CD4-positive, CD25-positive, alpha-beta regulatory T cell (primary cell): Measurements from ENCODE around the gene SLC28A1. TPM values are rescaled to one million over a fixed set of nuclear protein-coding genes. Genes with fewer than 3 reads are reported as not detected.
A peak's percentile ranks its signal among the peaks of the same experiment; 100 is the strongest.

Source experiments
- ATAC-seq, 2 donors: fragments of 150-1000 bp; cut with Tn5 transposase; one replicate each; pipeline ENCODE4 v1.10.0; 2021; ENCODE audit warnings: low read depth in 2 of 2, moderate number of reproducible peaks in 2 of 2, moderate library complexity in 1 of 2
- DNase-seq, 3 donors: peaks; one replicate each; pipeline versions ENCODE4 v3.0.0 to v3.0.0-alpha.2; 2012 to 2022; ENCODE audit warnings: mixed read lengths in 1 of 3
- H3K27ac ChIP-seq: one replicate; pipeline ENCODE4 v1.7.0; 2013; ENCODE audit warnings: mild to moderate bottlenecking, low read length; ENCODE audit not compliant: insufficient read depth, poor library complexity, severe bottlenecking
- H3K27me3 ChIP-seq: one replicate; pipeline ENCODE4 v1.7.0; 2013; ENCODE audit warnings: low read length; ENCODE audit not compliant: control insufficient read depth, insufficient read depth
- H3K36me3 ChIP-seq: one replicate; pipeline ENCODE4 v1.7.0; 2013; ENCODE audit warnings: mild to moderate bottlenecking, low read length, moderate library complexity; ENCODE audit not compliant: control insufficient read depth, insufficient read depth
- H3K4me1 ChIP-seq: 2 replicates; pipeline ENCODE4 v1.7.0; 2013; ENCODE audit warnings: mild to moderate bottlenecking, low read length; ENCODE audit not compliant: insufficient read depth, control insufficient read depth, poor library complexity, severe bottlenecking
- H3K4me3 ChIP-seq: one replicate; pipeline ENCODE4 v1.7.0; 2013; ENCODE audit warnings: low read depth, mild to moderate bottlenecking, low read length, moderate library complexity
- H3K9me3 ChIP-seq, 2 experiments: 1 replicate in 1 of 2; 2 replicates in 1 of 2; pipeline ENCODE4 v1.7.0; 2013; ENCODE audit warnings: low read length in 2 of 2, mild to moderate bottlenecking in 1 of 2, moderate library complexity in 1 of 2; ENCODE audit not compliant: control insufficient read depth in 2 of 2
- H3K27ac Mint-ChIP-seq, 3 donors: one replicate each; pipeline ENCODE4 v1.8.0; 2020 to 2022; ENCODE audit warnings: mild to moderate bottlenecking in 3 of 3, mixed read lengths in 3 of 3, moderate library complexity in 2 of 3
- H3K27me3 Mint-ChIP-seq: one replicate; pipeline ENCODE4 v1.8.0; 2022; ENCODE audit warnings: mild to moderate bottlenecking, mixed read lengths
- H3K36me3 Mint-ChIP-seq: one replicate; pipeline ENCODE4 v1.8.0; 2020; ENCODE audit warnings: mixed read lengths
- H3K4me1 Mint-ChIP-seq, 4 donors: one replicate each; pipeline ENCODE4 v1.8.0; 2020 to 2022; ENCODE audit warnings: mixed read lengths in 4 of 4, mild to moderate bottlenecking in 1 of 4
- H3K4me3 Mint-ChIP-seq, 4 donors: one replicate each; pipeline ENCODE4 v1.8.0; 2020 to 2022; ENCODE audit warnings: mild to moderate bottlenecking in 4 of 4, mixed read lengths in 4 of 4, moderate library complexity in 3 of 4
- H3K9me3 Mint-ChIP-seq, 7 donors: one replicate each; pipeline ENCODE4 v1.8.0; 2020 to 2022; ENCODE audit warnings: mixed read lengths in 7 of 7, mild to moderate bottlenecking in 3 of 7, moderate library complexity in 2 of 7
- polyA plus RNA-seq, 4 donors: library from polyadenylated mRNA; unstranded; fragments of 300-500 nt; fragmentation: Illumina TruSeq; gene quantifications; one replicate each; pipeline ENCODE4 v1.2.3, GENCODE V29; 2021
- total RNA-seq: library from RNA; stranded (reverse); gene quantifications from one replicate; pipeline ENCODE4 v1.2.3, GENCODE V29; 2022

Gene SLC28A1
- total and polyA plus RNA-seq, 5 donors from 2014 or later = not detected

DNA sequence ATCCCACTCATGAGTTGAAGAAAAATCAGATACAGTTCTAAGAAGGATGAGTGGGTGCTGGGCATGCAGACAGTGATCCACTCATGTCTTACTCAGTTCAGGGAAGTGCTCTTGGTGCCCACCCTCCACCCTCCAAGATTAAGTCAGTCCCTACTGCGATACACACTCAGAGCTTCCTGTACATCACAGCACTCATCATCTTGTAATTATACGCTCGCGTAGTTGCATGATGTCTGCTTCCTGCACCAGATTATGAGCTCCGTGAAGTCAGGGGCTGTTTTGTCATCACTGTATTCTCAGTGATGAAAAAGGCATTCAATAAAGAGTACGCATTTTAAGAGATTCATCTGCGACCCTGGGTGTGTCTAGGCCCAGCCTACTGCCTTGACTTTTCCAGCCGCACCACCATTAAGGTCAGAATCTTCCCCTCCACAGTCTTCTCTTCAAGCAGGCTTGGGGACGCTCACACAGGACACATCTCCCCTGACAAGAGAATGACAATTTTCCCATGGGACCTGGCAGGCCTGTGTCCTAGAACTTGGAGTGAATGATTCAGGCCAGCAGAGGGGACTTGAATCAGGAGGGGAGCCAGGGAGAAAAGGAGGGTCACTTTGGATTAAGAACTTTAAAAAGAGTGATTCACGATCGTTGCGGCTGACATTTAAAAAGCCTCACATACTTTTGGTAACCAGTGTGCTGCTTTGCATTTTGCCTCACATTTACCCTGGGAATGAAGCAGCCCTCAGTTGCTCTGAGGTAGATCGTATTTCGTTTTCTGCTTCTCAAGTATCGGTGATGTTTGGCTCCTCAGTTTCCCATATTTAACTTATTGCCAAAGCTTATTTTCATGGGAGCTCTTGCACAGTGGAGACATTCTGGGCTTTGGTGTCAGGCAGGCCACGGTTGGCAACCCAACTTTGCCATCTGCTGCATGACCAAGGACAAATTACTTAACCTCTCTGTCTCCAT lies 89.3 kb downstream of the SLC28A1 start:
- no peaks in the 10 kb centered on the region for H3K4me1 ChIP-seq
- Mint-ChIP-seq H3K27me3 (peaks cover 8% of the 10 kb centered on the region), H3K36me3 (no peaks in the 10 kb centered on the region), H3K27ac (no peak overlapping the region), H3K4me3 (no peak overlapping the region), H3K4me1 (peaks cover 0 to 3% (median 0%) of the 10 kb centered on the region in 4 donors), H3K9me3 (no peaks in the 10 kb centered on the region)
- DNase-seq = no peak
- H3K27me3 ChIP-seq = no peaks in the 10 kb centered on the region
- no peak overlapping the region for H3K27ac ChIP-seq
- ATAC-seq = no peak
- H3K9me3 ChIP-seq = no peaks in the 10 kb centered on the region
- H3K36me3 ChIP-seq = no peaks in the 10 kb centered on the region
- no peak overlapping the region for H3K4me3 ChIP-seq

DNA sequence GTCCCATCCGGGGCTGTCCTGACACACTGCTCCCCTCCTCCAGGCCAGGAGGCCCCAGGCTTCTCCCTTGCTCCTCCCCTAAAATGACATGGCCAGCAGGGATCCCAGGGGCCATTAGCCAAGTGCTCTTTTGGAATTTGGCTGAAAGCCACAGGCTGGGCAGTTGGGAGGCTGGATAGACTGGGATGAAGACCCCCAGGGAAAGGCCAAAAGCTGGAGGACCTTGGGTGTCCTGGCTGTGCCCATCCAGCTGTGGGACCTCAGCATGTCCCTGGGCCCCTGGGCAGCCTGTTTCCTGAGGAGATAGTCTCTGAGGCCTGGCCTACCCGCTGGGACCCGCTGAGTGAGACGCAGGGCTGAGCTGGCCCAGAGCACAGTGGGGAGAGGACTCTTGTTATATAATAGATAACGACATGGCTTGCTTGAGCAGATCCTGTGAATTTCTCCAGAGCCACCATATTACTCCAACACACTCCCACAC lies 91.4 kb downstream of the SLC28A1 start:
- Histone ChIP-seq H3K27me3 (no peaks in the 10 kb centered on the region), H3K27ac (no peak overlapping the region), H3K36me3 (no peaks in the 10 kb centered on the region), H3K4me1 (peaks cover 9% of the 10 kb centered on the region), H3K9me3 (no peaks in the 10 kb centered on the region), H3K4me3 (no peak overlapping the region)
- Mint-ChIP-seq H3K4me1 (peaks cover 0 to 16% (median 9%) of the 10 kb centered on the region in 4 donors), H3K27me3 (peaks cover 17% of the 10 kb centered on the region), H3K27ac (no peak overlapping the region), H3K36me3 (no peaks in the 10 kb centered on the region), H3K9me3 (no peaks in the 10 kb centered on the region), H3K4me3 (peak overlapping the region in 1 of 4 donors; percentile 61)
- no peak for DNase-seq
- no peak for ATAC-seq

DNA sequence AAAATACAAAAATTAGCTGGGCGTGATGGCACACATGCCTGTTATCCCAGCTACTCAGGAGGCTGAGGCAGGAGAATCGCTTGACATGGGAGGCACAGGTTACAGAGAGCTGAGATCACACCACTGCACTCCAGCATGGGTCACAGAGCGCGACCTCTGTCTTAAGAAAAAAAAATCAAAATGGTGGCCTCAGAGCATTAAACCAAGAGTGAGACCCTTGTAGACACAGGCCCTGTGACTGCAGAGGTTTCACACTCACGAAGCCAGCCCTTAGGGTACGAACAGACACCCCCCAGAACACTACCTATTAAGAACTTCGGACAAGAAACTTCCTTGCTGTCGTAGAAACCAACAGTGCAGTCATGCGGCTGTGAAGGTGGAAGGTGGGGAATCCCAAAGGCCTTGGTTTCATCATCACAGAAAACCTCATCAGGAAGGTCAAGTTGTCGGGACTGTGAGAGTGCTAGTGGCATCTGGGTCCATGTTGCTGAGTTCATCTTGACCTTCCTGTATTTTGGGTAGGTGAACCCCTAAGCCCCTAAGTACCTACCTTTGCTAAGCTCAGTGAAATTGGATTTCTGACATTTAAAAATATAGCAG lies 92.4 kb downstream of the SLC28A1 start:
- H3K9me3 ChIP-seq = no peaks in the 10 kb centered on the region
- no peaks in the 10 kb centered on the region for H3K36me3 ChIP-seq
- H3K4me1 ChIP-seq = peaks cover 9% of the 10 kb centered on the region
- ATAC-seq = no peak
- Mint-ChIP-seq H3K27ac (no peak overlapping the region), H3K4me1 (peaks cover 0 to 16% (median 9%) of the 10 kb centered on the region in 4 donors), H3K9me3 (no peaks in the 10 kb centered on the region), H3K36me3 (no peaks in the 10 kb centered on the region), H3K27me3 (peaks cover 13% of the 10 kb centered on the region), H3K4me3 (peak overlapping the region in 2 of 4 donors; percentile 35 to 61)
- H3K4me3 ChIP-seq = no peak overlapping the region
- DNase-seq = no peak
- no peak overlapping the region for H3K27ac ChIP-seq
- H3K27me3 ChIP-seq = no peaks in the 10 kb centered on the region

DNA sequence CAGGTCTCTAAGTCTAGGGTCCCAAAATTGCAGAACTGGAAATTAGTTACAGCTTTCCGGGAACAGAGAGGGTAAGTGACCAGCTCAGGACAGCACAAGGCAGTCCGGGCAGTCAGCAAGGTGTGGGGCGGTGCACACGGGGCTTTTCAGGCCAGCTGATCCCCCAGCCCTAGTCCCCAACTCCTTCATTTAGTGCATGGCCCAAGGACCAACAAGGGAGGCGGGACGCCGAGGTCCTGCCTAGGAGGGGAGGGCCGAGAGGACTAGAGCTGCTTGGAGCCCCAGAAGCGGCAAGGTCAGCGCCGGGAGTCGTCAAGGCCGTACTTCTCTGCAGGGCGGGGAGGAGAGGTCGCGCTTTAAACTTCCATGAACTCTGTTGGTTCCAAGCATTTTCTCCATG lies 95.2 kb downstream of the SLC28A1 start:
- H3K9me3 Mint-ChIP-seq = peaks cover 0 to 4% (median 0%) of the 10 kb centered on the region in 7 donors
- peaks cover 18% of the 10 kb centered on the region for H3K27me3 Mint-ChIP-seq
- Histone ChIP-seq H3K27ac (no peak overlapping the region), H3K4me3 (peak overlapping the region; percentile 78), H3K4me1 (peaks cover 31% of the 10 kb centered on the region), H3K36me3 (no peaks in the 10 kb centered on the region), H3K9me3 (no peaks in the 10 kb centered on the region), H3K27me3 (no peaks in the 10 kb centered on the region)
- peak overlapping the region; percentile 92 to 99 (median 96) for H3K4me3 Mint-ChIP-seq
- H3K4me1 Mint-ChIP-seq = peaks cover 15 to 38% (median 29%) of the 10 kb centered on the region in 4 donors
- no peaks in the 10 kb centered on the region for H3K36me3 Mint-ChIP-seq
- DNase-seq (no peak), ATAC-seq (no peak)
- H3K27ac Mint-ChIP-seq = peak overlapping the region in 2 of 3 donors; percentile 93

DNA sequence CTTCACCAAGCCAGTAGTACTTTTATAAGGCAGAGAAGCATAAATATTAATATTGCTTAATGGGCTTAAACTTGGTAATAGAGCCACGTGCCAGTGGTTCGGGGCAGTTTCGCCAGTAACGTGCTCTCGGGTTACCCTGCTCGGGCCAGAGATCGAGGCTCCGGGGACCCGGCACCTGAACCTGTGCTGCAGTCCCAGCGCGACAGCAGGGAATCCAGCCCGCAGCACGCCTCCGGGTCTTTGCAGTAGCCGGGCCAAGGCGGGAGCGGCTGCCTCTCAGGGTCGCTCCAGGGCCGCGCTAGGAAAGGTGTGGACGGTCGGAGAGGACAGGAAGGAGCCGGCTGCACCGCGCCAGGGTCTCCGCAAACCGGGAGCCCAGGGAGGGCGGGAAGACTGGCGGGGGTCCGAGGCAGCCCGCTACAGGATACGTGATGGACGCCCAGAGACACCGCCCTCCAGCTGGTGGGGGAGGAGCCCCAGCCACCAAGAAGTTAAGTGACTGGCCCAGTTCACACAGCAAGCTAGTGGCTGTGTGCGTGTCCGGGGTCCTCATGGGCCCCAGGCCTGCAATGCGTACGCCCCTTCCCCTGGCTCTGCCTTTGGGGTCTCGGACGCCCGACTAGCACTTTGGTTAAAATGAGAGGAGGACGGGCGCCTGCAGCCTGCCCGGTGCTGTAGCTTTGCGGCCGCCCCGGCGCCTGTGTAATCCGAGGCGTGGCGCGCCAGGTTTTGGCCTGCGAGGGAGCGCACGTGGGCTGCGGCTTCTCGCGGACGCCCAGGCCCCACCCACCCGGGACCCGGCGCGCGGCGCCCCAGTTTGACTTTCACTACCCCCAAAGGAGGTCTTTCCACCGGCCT lies 96.0 kb downstream of the SLC28A1 start:
- peak overlapping the region; percentile 96 for H3K27ac ChIP-seq
- H3K27me3 ChIP-seq = no peaks in the 10 kb centered on the region
- DNase-seq (peak; percentile 84 to 94 (median 92)), ATAC-seq (peak; percentile 68 to 70)
- H3K4me1 ChIP-seq = peaks cover 35% of the 10 kb centered on the region
- H3K9me3 ChIP-seq = no peaks in the 10 kb centered on the region
- Mint-ChIP-seq H3K27ac (peak overlapping the region; percentile 93 to 97 (median 93)), H3K4me3 (peak overlapping the region; percentile 92 to 99 (median 96)), H3K36me3 (no peaks in the 10 kb centered on the region), H3K27me3 (peaks cover 18% of the 10 kb centered on the region), H3K9me3 (peaks cover 0 to 4% (median 0%) of the 10 kb centered on the region in 7 donors), H3K4me1 (peaks cover 19 to 46% (median 35%) of the 10 kb centered on the region in 4 donors)
- H3K4me3 ChIP-seq = peak overlapping the region; percentile 78
- no peaks in the 10 kb centered on the region for H3K36me3 ChIP-seq

DNA sequence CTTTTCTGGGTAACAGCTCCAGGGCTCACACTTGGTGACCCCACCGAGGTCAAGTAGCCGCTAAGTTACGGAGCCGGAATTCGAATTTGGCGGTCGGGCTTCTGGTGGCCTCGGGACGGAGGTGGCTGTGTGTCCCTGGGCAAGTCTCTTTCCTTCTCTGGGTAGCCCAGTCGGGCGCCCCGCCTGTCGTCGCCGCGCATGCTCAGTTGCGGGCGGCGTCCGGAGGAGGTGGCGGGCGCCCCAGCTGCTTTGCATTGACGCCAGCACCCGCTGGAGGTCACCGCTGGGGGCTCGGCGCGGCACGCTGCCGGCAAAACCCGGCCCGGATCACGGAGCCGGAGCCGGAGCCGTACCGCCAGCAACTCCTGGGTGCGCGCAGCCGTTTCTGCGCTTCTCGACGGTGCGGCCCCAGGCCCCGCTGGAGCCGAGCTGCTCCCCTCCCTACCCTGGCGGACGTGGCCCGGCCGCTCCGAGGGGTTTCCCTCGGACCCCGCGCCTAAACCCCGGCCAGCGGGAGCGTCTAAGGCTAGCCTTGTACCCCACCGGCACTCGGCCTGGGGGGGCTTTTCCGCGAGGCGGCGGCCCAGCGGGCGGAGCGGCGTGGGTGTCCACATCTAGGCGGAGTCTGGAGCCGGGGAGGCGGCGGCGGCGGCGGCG lies 96.7 kb downstream of the SLC28A1 start:
- Histone ChIP-seq H3K27me3 (no peaks in the 10 kb centered on the region), H3K4me3 (peak overlapping the region; percentile 78), H3K27ac (peak overlapping the region; percentile 96), H3K9me3 (no peaks in the 10 kb centered on the region), H3K4me1 (peaks cover 35% of the 10 kb centered on the region), H3K36me3 (no peaks in the 10 kb centered on the region)
- DNase-seq = peak; percentile 93 to 98 (median 98)
- Mint-ChIP-seq H3K4me3 (peak overlapping the region; percentile 92 to 99 (median 96)), H3K27ac (peak overlapping the region; percentile 93 to 97 (median 93)), H3K36me3 (no peaks in the 10 kb centered on the region), H3K9me3 (peaks cover 0 to 4% (median 0%) of the 10 kb centered on the region in 7 donors), H3K27me3 (peaks cover 18% of the 10 kb centered on the region), H3K4me1 (peaks cover 22 to 53% (median 37%) of the 10 kb centered on the region in 4 donors)
- ATAC-seq = peak; percentile 74 to 76
